ENCODE measurements around the gene INCA1. TPM values are rescaled to one million over a fixed set of nuclear protein-coding genes. Genes with fewer than 3 reads are reported as not detected.

Gene INCA1
- total and polyA plus RNA-seq, 2 donors (not counting 3 experiments of a cell fraction or from before 2014, with no cell fraction given), result 0.71 to 1.0 TPM

- TF ChIP-seq POLR2A (IDR thresholded peaks at IDR 0.05; ENCODE audit: low read depth, low read length) (no peak), JUN (IDR thresholded peaks at IDR 0.05; ENCODE audit: borderline replicate concordance, insufficient read depth, insufficient read length, low read depth) (no peak), MAX (IDR thresholded peaks at IDR 0.05; ENCODE audit: insufficient read depth, insufficient read length) (no peak), GATA2 (IDR thresholded peaks at IDR 0.05; ENCODE audit: insufficient read depth, insufficient read length, low read depth, low read length) (no peak), EZH2 (IDR thresholded peaks at IDR 0.05; ENCODE audit: borderline replicate concordance, low read depth, low read length, severe bottlenecking) (no peak), CTCF (IDR thresholded peaks at IDR 0.05; ENCODE audit: extremely low read depth in 1 of 2, insufficient read depth in 1 of 2, low read depth in 1 of 2, low read length in 2 of 2) (no peak), MYC (IDR thresholded peaks at IDR 0.05; ENCODE audit: low read depth, low read length) (no peak), POLR2AphosphoS5 (IDR thresholded peaks at IDR 0.05; ENCODE audit: insufficient read depth, low read depth, low read length) (no peak), FOS (IDR thresholded peaks at IDR 0.05; ENCODE audit: borderline replicate concordance, insufficient read depth, low read length) (no peak)
- no peaks in the 10 kb centered on the region for H3K27me3 ChIP-seq (ENCODE audit: control insufficient read depth in 2 of 2, insufficient read depth in 2 of 2, low read length in 2 of 2)
- H2AFZ ChIP-seq (ENCODE audit: low read depth, low read length), result no peak overlapping the region
- H3K36me3 ChIP-seq (ENCODE audit: control insufficient read depth in 2 of 2, extremely low read depth in 1 of 2, insufficient read depth in 2 of 2, low read length in 2 of 2), result no peaks in the 10 kb centered on the region
- no peak for DNase-seq (ENCODE audit: low read depth, low spot score)
- ChIA-PET CTCF (no interaction called here), POLR2A (no interaction called here)
- intact Hi-C loops (cut with micrococcal nuclease), result no loop called here
- H4K20me1 ChIP-seq (replicated peaks; ENCODE audit: control insufficient read depth, extremely low read depth, insufficient read depth, low read length), result no peaks in the 10 kb centered on the region
- H3K9me1 ChIP-seq (replicated peaks; ENCODE audit: control insufficient read depth, extremely low read depth, insufficient read depth, low read length), result no peaks in the 10 kb centered on the region
- H3K27ac ChIP-seq (ENCODE audit: insufficient read depth, low read depth, low read length), result no peak overlapping the region
- no peaks in the 10 kb centered on the region for H3K79me2 ChIP-seq (ENCODE audit: control insufficient read depth, insufficient read depth, low read length)
- no peak for FAIRE-seq
- dilution Hi-C loops (cut with MboI; ENCODE audit: extremely low pct_ligation_motif_present, low sequenced_read_pairs), result no loop called here
- no TSS peak for BruUV-seq (replicated peaks)
- no peak overlapping the region for H3K4me3 ChIP-seq (replicated peaks in 1 of 3; ENCODE audit: insufficient read depth in 1 of 3, low read depth in 1 of 3, low read length in 3 of 3)
- H3K9ac ChIP-seq (replicated peaks; ENCODE audit: extremely low read depth, insufficient read depth, low read length), result no peak overlapping the region
- H3K4me1 ChIP-seq (ENCODE audit: control insufficient read depth, extremely low read depth, insufficient read depth, low read length), result no peaks in the 10 kb centered on the region
- no peak overlapping the region for H3K4me2 ChIP-seq (ENCODE audit: insufficient read depth, low read length)
- no peaks in the 10 kb centered on the region for H3K9me3 ChIP-seq (replicated peaks; ENCODE audit: control insufficient read depth, insufficient read depth, low read length)
Observed at GRCh38 chr17:5042157-5043022, 45.1 kb upstream of the INCA1 start.
